Prostate gland (tissue), 2 donors: ENCODE measurements around the gene GTPBP3.

Experiments used
- CTCF ChIP-seq, 4 experiments: fragments of 200-600 bp in 2 of 4; fragments of 450-650 bp in 2 of 4; sonication (generic) in 2 of 4; IDR thresholded peaks; 1 replicate in 3 of 4; 2 replicates in 1 of 4; pipeline ENCODE4 v1.5.1; 2016 to 2019; ENCODE audit warnings: antibody characterized with exemption in 4 of 4, mild to moderate bottlenecking in 2 of 4, moderate library complexity in 2 of 4
- POLR2A ChIP-seq: fragments of 450-650 bp; IDR thresholded peaks from one replicate; pipeline ENCODE4 v1.6.1; 2016; ENCODE audit warnings: antibody characterized with exemption, mild to moderate bottlenecking
- POLR2AphosphoS5 ChIP-seq: sonication (generic); formaldehyde crosslinking; IDR thresholded peaks from one replicate; pipeline ENCODE4 v1.6.1; 2017; ENCODE audit warnings: antibody characterized with exemption

DNA sequence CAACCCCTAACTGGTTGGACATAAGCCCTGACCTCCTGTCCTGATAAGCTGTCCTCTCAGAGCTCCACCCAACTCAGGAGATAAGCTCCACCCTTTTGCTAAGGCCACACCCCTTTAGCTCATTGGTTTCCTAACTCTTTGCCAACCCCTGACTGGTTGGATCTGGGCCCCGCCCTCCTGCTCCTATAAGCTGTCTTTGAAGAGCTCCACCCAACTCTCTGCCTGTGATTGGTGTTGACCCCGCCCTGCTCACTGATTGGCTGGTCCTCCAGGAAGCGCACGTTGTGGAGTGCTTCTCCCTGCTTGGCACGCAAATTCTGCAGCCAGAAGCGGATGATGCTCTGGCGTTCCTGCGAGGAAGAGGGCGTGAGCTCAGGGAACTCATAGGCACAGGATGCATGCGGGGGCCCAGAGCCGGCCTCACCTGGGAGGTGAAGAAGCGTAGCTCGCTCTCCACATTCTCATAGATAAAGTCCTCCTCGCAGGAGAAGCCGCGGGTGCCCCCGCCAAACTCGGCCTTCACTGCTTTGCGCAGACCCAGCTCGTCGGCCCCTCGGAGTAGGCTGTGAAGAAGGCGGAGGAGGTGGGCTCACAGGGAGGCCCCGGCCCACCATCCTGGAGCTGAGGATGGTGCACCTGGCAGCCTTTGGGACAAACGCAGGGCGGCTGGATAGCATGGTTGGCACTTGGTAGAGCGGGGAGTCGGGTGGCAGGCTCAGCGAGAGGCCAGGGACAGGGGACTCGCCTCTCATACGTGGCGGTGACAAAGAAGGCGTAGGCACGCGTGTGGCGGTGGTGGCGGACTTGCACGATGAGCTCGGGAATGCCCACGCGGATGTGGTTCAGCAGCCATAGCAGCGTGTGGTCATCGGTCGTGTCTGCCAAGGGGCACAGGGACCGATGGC is 4.4 kb upstream of the GTPBP3 start:
- TF ChIP-seq CTCF (IDR thresholded peaks at IDR 0.05) (no peak), POLR2A (no peak), POLR2AphosphoS5 (no peak)
